ENCODE results near the gene SPG21. TPM values are rescaled to one million over a fixed set of nuclear protein-coding genes. Genes with fewer than 3 reads are reported as not detected.
A peak's percentile ranks its signal among the peaks of the same experiment; 100 is the strongest.

Gene SPG21
- total RNA-seq (10 to 100 TPM; 58.0 to 77.0 TPM), polyA plus RNA-seq (10 to 100 TPM; 54.6 to 72.6 TPM)
- long read RNA-seq, donor 1, transcript SPG21-201 (9 exons, 1,822 nt) = major isoform, 129 of 161 reads
- long read RNA-seq, donor 1, transcript SPG21-203 (9 exons, 1,613 nt) = minor isoform, 5 of 161 reads
- long read RNA-seq, donor 1, partial matches to known transcripts = 10 of 161 reads
- long read RNA-seq, donor 1, other reads (novel, unspliced or antisense) = 17 of 161 reads
- long read RNA-seq, donor 2, transcript SPG21-201 (9 exons, 1,822 nt) = major isoform, 40 of 52 reads
- long read RNA-seq, donor 2, partial matches to known transcripts = 3 of 52 reads
- long read RNA-seq, donor 2, other reads (novel, unspliced or antisense) = 8 of 52 reads

- peak within 1 kb of the TSS; percentile 55 to 57 for H3K4me3 ChIP-seq (ENCODE audit: low read length in 2 of 2)
- no peaks in the 10 kb centered on the region for H3K36me3 ChIP-seq (ENCODE audit: control insufficient read depth in 1 of 2, insufficient read depth in 2 of 2, low read length in 1 of 2)
- H3K9me3 ChIP-seq (ENCODE audit: control insufficient read depth, low read length) = no peaks in the 10 kb centered on the region
- peak; percentile 97 to 98 for DNase-seq
- WGBS, 2 donors = 0% methylated on average over 50 to 75 of the region's 75 CpGs
- peak; percentile 96 for ATAC-seq (ENCODE audit: low FRiP score)
- H3K27me3 ChIP-seq (ENCODE audit: control insufficient read depth in 1 of 2, insufficient read depth in 2 of 2, low read length in 1 of 2) = no peaks in the 10 kb centered on the region
- H3K4me1 ChIP-seq (ENCODE audit: control insufficient read depth in 1 of 2, insufficient read depth in 2 of 2, low read length in 2 of 2) = no peaks in the 10 kb centered on the region
- H3K27ac ChIP-seq (ENCODE audit: low read depth in 1 of 2, low read length in 2 of 2) = peak within 1 kb of the TSS in 1 of 2 donors; percentile 55
- intact Hi-C loops (cut with DNase I) = loop anchor here in 1 of 2 donors (10.0 kb wide), 1 partner anchor 145 kb away; the partner anchor contains the start of gene PLEKHO2
Observed at GRCh38 chr15:64989416-64990167, at the start of gene SPG21. Gene SPG21, minus strand, starts transcription at chr15:64989914. Its CDS starts 6,345 bp downstream, at chr15:64983569.

GRCh38 chr15:65038836-65039235, 49.1 kb upstream of the SPG21 start:
- H3K36me3 ChIP-seq (ENCODE audit: control insufficient read depth in 1 of 2, insufficient read depth in 2 of 2, low read length in 1 of 2) = peaks cover 0 to 1% of the 10 kb centered on the region in 2 donors
- DNase-seq = no peak
- intact Hi-C loops (cut with DNase I) = loop anchor here in 1 of 2 donors (10.0 kb wide), 1 partner anchor 236 kb away; no protein-coding TSS in a partner anchor
- H3K27ac ChIP-seq (ENCODE audit: low read depth in 1 of 2, low read length in 2 of 2) = no peak overlapping the region
- no peak for ATAC-seq (ENCODE audit: low FRiP score)
- H3K4me1 ChIP-seq (ENCODE audit: control insufficient read depth in 1 of 2, insufficient read depth in 2 of 2, low read length in 2 of 2) = no peaks in the 10 kb centered on the region
- no peaks in the 10 kb centered on the region for H3K9me3 ChIP-seq (ENCODE audit: control insufficient read depth, low read length)
- no peaks in the 10 kb centered on the region for H3K27me3 ChIP-seq (ENCODE audit: control insufficient read depth in 1 of 2, insufficient read depth in 2 of 2, low read length in 1 of 2)
- WGBS, 2 donors = 61 to 62% methylated on average over 5 of the region's 5 CpGs
- H3K4me3 ChIP-seq (ENCODE audit: low read length in 2 of 2) = no peak overlapping the region

- no peaks in the 10 kb centered on the region for H3K9me3 ChIP-seq (ENCODE audit: control insufficient read depth, low read length)
- intact Hi-C loops (cut with DNase I) = loop anchor here in 1 of 2 donors (10.0 kb wide), 1 partner anchor 236 kb away; no protein-coding TSS in a partner anchor
- peaks cover 0 to 1% of the 10 kb centered on the region in 2 donors for H3K36me3 ChIP-seq (ENCODE audit: control insufficient read depth in 1 of 2, insufficient read depth in 2 of 2, low read length in 1 of 2)
- no peaks in the 10 kb centered on the region for H3K27me3 ChIP-seq (ENCODE audit: control insufficient read depth in 1 of 2, insufficient read depth in 2 of 2, low read length in 1 of 2)
- DNase-seq = no peak
- no peaks in the 10 kb centered on the region for H3K4me1 ChIP-seq (ENCODE audit: control insufficient read depth in 1 of 2, insufficient read depth in 2 of 2, low read length in 2 of 2)
- H3K27ac ChIP-seq (ENCODE audit: low read depth in 1 of 2, low read length in 2 of 2) = no peak overlapping the region
- ATAC-seq (ENCODE audit: low FRiP score) = no peak
- no peak overlapping the region for H3K4me3 ChIP-seq (ENCODE audit: low read length in 2 of 2)
- 90% methylated on average over 3 of the region's 3 CpGs for WGBS, 2 donors
Observed at GRCh38 chr15:65038428-65038827, 48.7 kb upstream of the SPG21 start.

GRCh38 chr15:65037309-65037708, 47.6 kb upstream of the SPG21 start:
- H3K4me1 ChIP-seq (ENCODE audit: control insufficient read depth in 1 of 2, insufficient read depth in 2 of 2, low read length in 2 of 2) = no peaks in the 10 kb centered on the region
- H3K27ac ChIP-seq (ENCODE audit: low read depth in 1 of 2, low read length in 2 of 2) = no peak overlapping the region
- H3K4me3 ChIP-seq (ENCODE audit: low read length in 2 of 2) = no peak overlapping the region
- H3K9me3 ChIP-seq (ENCODE audit: control insufficient read depth, low read length) = no peaks in the 10 kb centered on the region
- no peaks in the 10 kb centered on the region for H3K27me3 ChIP-seq (ENCODE audit: control insufficient read depth in 1 of 2, insufficient read depth in 2 of 2, low read length in 1 of 2)
- H3K36me3 ChIP-seq (ENCODE audit: control insufficient read depth in 1 of 2, insufficient read depth in 2 of 2, low read length in 1 of 2) = peaks cover 0 to 1% of the 10 kb centered on the region in 2 donors
- DNase-seq (no peak), ATAC-seq (ENCODE audit: low FRiP score) (no peak)
- 89 to 100% methylated on average over 1 of the region's 1 CpG for WGBS, 2 donors
- intact Hi-C loops (cut with DNase I) = loop anchor here in 1 of 2 donors (10.0 kb wide), 1 partner anchor 237 kb away; no protein-coding TSS in a partner anchor

GRCh38 chr15:65034719-65035118, 45.0 kb upstream of the SPG21 start:
- no peaks in the 10 kb centered on the region for H3K27me3 ChIP-seq (ENCODE audit: control insufficient read depth in 1 of 2, insufficient read depth in 2 of 2, low read length in 1 of 2)
- H3K4me3 ChIP-seq (ENCODE audit: low read length in 2 of 2) = no peak overlapping the region
- no peaks in the 10 kb centered on the region for H3K9me3 ChIP-seq (ENCODE audit: control insufficient read depth, low read length)
- no peak overlapping the region for H3K27ac ChIP-seq (ENCODE audit: low read depth in 1 of 2, low read length in 2 of 2)
- DNase-seq = no peak
- intact Hi-C loops (cut with DNase I) = loop anchor here (5.0 to 10.0 kb wide), 2 partner anchors 238 to 240 kb away; no protein-coding TSS in a partner anchor
- no peaks in the 10 kb centered on the region for H3K4me1 ChIP-seq (ENCODE audit: control insufficient read depth in 1 of 2, insufficient read depth in 2 of 2, low read length in 2 of 2)
- WGBS, 2 donors = 90 to 94% methylated on average over 11 of the region's 11 CpGs
- no peak for ATAC-seq (ENCODE audit: low FRiP score)
- H3K36me3 ChIP-seq (ENCODE audit: control insufficient read depth in 1 of 2, insufficient read depth in 2 of 2, low read length in 1 of 2) = peaks cover 0 to 1% of the 10 kb centered on the region in 2 donors

- no peaks in the 10 kb centered on the region for H3K9me3 ChIP-seq (ENCODE audit: control insufficient read depth, low read length)
- H3K27me3 ChIP-seq (ENCODE audit: control insufficient read depth in 1 of 2, insufficient read depth in 2 of 2, low read length in 1 of 2) = no peaks in the 10 kb centered on the region
- H3K27ac ChIP-seq (ENCODE audit: low read depth in 1 of 2, low read length in 2 of 2) = no peak overlapping the region
- intact Hi-C loops (cut with DNase I) = loop anchor here (1.0 to 10.0 kb wide), 3 partner anchors 68 to 241 kb away; no protein-coding TSS in a partner anchor
- no peaks in the 10 kb centered on the region for H3K36me3 ChIP-seq (ENCODE audit: control insufficient read depth in 1 of 2, insufficient read depth in 2 of 2, low read length in 1 of 2)
- ATAC-seq (ENCODE audit: low FRiP score) = peak; percentile 69
- H3K4me3 ChIP-seq (ENCODE audit: low read length in 2 of 2) = no peak overlapping the region
- 3 to 6% methylated on average over 4 of the region's 4 CpGs for WGBS, 2 donors
- no peak for DNase-seq
- H3K4me1 ChIP-seq (ENCODE audit: control insufficient read depth in 1 of 2, insufficient read depth in 2 of 2, low read length in 2 of 2) = no peaks in the 10 kb centered on the region
Observed at GRCh38 chr15:65033659-65034269, 44.0 kb upstream of the SPG21 start.

- peak; percentile 72 to 87 for DNase-seq
- no peaks in the 10 kb centered on the region for H3K27me3 ChIP-seq (ENCODE audit: control insufficient read depth in 1 of 2, insufficient read depth in 2 of 2, low read length in 1 of 2)
- H3K27ac ChIP-seq (ENCODE audit: low read depth in 1 of 2, low read length in 2 of 2) = no peak overlapping the region
- no peaks in the 10 kb centered on the region for H3K36me3 ChIP-seq (ENCODE audit: control insufficient read depth in 1 of 2, insufficient read depth in 2 of 2, low read length in 1 of 2)
- ATAC-seq (ENCODE audit: low FRiP score) = peak; percentile 85
- WGBS, 2 donors = 23 to 27% methylated on average over 13 of the region's 13 CpGs
- intact Hi-C loops (cut with DNase I) = loop anchor here (1.0 to 10.0 kb wide), 3 partner anchors 68 to 242 kb away; no protein-coding TSS in a partner anchor
- H3K4me3 ChIP-seq (ENCODE audit: low read length in 2 of 2) = no peak overlapping the region
- H3K9me3 ChIP-seq (ENCODE audit: control insufficient read depth, low read length) = no peaks in the 10 kb centered on the region
- no peaks in the 10 kb centered on the region for H3K4me1 ChIP-seq (ENCODE audit: control insufficient read depth in 1 of 2, insufficient read depth in 2 of 2, low read length in 2 of 2)
Observed at GRCh38 chr15:65032801-65033537, 43.3 kb upstream of the SPG21 start.
